ENCODE measurements around the gene EHMT1. TPM values are rescaled to one million over a fixed set of nuclear protein-coding genes. Genes with fewer than 3 reads are reported as not detected.

EHMT1 gene
- total and polyA plus RNA-seq, 2 of the 8 experiments (the other 6 are each of a cell fraction or from before 2014, with no cell fraction given) = 95.7 to 163 TPM

GRCh38 chr9:137721899-137722298 is 103.1 kb downstream of the EHMT1 start:
- Histone ChIP-seq H3K27me3 (replicated peaks in 1 of 4; ENCODE audit: control insufficient read depth in 3 of 4, extremely low read depth in 1 of 4, insufficient read depth in 3 of 4, low read length in 3 of 4) (no peaks in the 10 kb centered on the region), H3K4me2 (ENCODE audit: insufficient read depth in 1 of 2, low read depth in 2 of 2, low read length in 2 of 2) (no peak overlapping the region), H3K27ac (ENCODE audit: low read depth, low read length) (no peak overlapping the region), H2BK120ac (replicated peaks; ENCODE audit: low read depth, low read length) (no peak overlapping the region), H2AK5ac (ENCODE audit: low read depth, low read length) (no peak overlapping the region), H4K8ac (ENCODE audit: extremely low read depth, insufficient read depth, low read length) (no peak overlapping the region), H3K9me3 (ENCODE audit: insufficient read depth in 2 of 2, low read depth in 1 of 2, low read length in 1 of 2) (peaks cover 0 to 9% of the 10 kb centered on the region in 2 experiments; a peak in 1 of 4 replicates), H3K23ac (ENCODE audit: insufficient read length) (no peak overlapping the region), H2BK12ac (ENCODE audit: low read depth, low read length) (no peak overlapping the region), H2BK15ac (ENCODE audit: low read length) (no peak overlapping the region), H3K4me3 (ENCODE audit: extremely low read depth in 1 of 4, insufficient read depth in 2 of 4, low read depth in 3 of 4, low read length in 4 of 4) (no peak overlapping the region), H4K91ac (replicated peaks; ENCODE audit: insufficient read length, low read length) (no peak overlapping the region), H3K79me1 (ENCODE audit: low read depth, low read length) (peaks cover 16% of the 10 kb centered on the region), H3K79me2 (ENCODE audit: control insufficient read depth in 1 of 2, insufficient read depth in 2 of 2, low read length in 2 of 2) (peaks cover 8 to 52% of the 10 kb centered on the region in 2 experiments; a peak in 2 of 4 replicates), H3K23me2 (ENCODE audit: low read depth, low read length) (no peaks in the 10 kb centered on the region; the same call in 1 of the 2 replicates), H3K4ac (replicated peaks; ENCODE audit: insufficient read length, low read depth, low read length) (no peak overlapping the region), H3K14ac (ENCODE audit: insufficient read length) (no peak overlapping the region), H2AFZ (ENCODE audit: low read length) (no peak overlapping the region), H4K20me1 (replicated peaks in 1 of 2; ENCODE audit: control insufficient read depth in 1 of 2, insufficient read depth in 2 of 2, low read length in 2 of 2) (peaks cover 0 to 10% of the 10 kb centered on the region in 2 experiments), H2BK20ac (ENCODE audit: low read length) (no peak overlapping the region), H3K56ac (replicated peaks; ENCODE audit: insufficient read length, low read depth, low read length) (no peak overlapping the region), H3K9ac (replicated peaks in 1 of 4; ENCODE audit: extremely low read depth in 1 of 4, low read depth in 3 of 4, low read length in 3 of 4) (no peak overlapping the region), H2BK5ac (ENCODE audit: low read depth, low read length) (no peak overlapping the region; the same call in 1 of the 2 replicates), H3K4me1 (replicated peaks in 1 of 4; ENCODE audit: control insufficient read depth in 3 of 4, insufficient read depth in 4 of 4, low read length in 3 of 4) (peaks cover 2 to 14% (median 8%) of the 10 kb centered on the region in 4 experiments; a peak in 5 of 7 replicates), H3K18ac (ENCODE audit: extremely low read depth, low read length) (no peak overlapping the region), H4K5ac (ENCODE audit: insufficient read length, low read depth, low read length) (no peak overlapping the region), H3K36me3 (ENCODE audit: control insufficient read depth in 2 of 4, insufficient read depth in 4 of 4, low read length in 3 of 4) (peaks cover 3 to 34% (median 18%) of the 10 kb centered on the region in 4 experiments; a peak in 5 of 8 replicates)
- no peak for TF ChIP-seq HDAC6 (IDR thresholded peaks at IDR 0.05; ENCODE audit: low read depth, low read length)
- no peak for TF ChIP-seq SIX5 (IDR thresholded peaks at IDR 0.05; ENCODE audit: low read depth, low read length)
- no peak for TF ChIP-seq MAFK (IDR thresholded peaks at IDR 0.05; ENCODE audit: low read depth, low read length)
- TF ChIP-seq CTCF (IDR thresholded peaks at IDR 0.05; ENCODE audit: control extremely low read depth in 1 of 3, insufficient read depth in 1 of 3, low read depth in 1 of 3, low read length in 3 of 3) = peak in 2 of 3 experiments; percentile 23 to 32; a peak in 2 of 4 replicates
- TF ChIP-seq RAD21 (IDR thresholded peaks at IDR 0.05 in 1 of 2, conservative IDR thresholded peaks at IDR 0.05 in 1 of 2; ENCODE audit: low read depth in 2 of 2, low read length in 2 of 2) = peak; percentile 58 to 59
- no peak for TF ChIP-seq RFX5 (IDR thresholded peaks at IDR 0.05; ENCODE audit: borderline replicate concordance, low read depth, low read length)
- TF ChIP-seq POLR2AphosphoS5 (IDR thresholded peaks at IDR 0.05; ENCODE audit: low read depth, low read length) = no peak
- TF ChIP-seq NRF1 (IDR thresholded peaks at IDR 0.05; ENCODE audit: low read depth, low read length) = no peak
- TF ChIP-seq ATF3 (IDR thresholded peaks at IDR 0.05; ENCODE audit: insufficient read depth, low read depth, low read length) = no peak
- no peak for TF ChIP-seq TBP (IDR thresholded peaks at IDR 0.05; ENCODE audit: low read depth, low read length)
- no peak for TF ChIP-seq CHD2 (IDR thresholded peaks at IDR 0.05; ENCODE audit: low read length)
- ChIA-PET POLR2A (ENCODE audit: partially characterized antibody) (no interaction called here), CTCF (ENCODE audit: partially characterized antibody) (interaction anchor here (0.7 to 0.9 kb wide), 4 partner anchors 9 to 140 kb away, joined by 3 to 4 read pairs (median 3); no protein-coding TSS in a partner anchor)
- DNase-seq (ENCODE audit: low read depth in 1 of 2, low spot score in 2 of 2) = no peak
- WGBS, 2 experiments (ENCODE audit: extremely low coverage in 1 of 2, insufficient coverage in 1 of 2, insufficient read length in 1 of 2, insufficient replicate concordance in 2 of 2, low coverage in 1 of 2, low lambda C conversion rate in 2 of 2, missing lambda C conversion rate in 1 of 2) = 82% methylated on average over 5 of the region's 5 CpGs; no CpG with 5 or more reads in 1 of the 2 experiments
- FAIRE-seq = no peak

All from H1 (cell line).